Neural crest cell (in vitro differentiated cells): ENCODE results near the gene IGFBP1. TPM values are rescaled to one million over a fixed set of nuclear protein-coding genes. Genes with fewer than 3 reads are reported as not detected.
A peak's percentile ranks its signal among the peaks of the same experiment; 100 is the strongest.

Experiments used
- DNase-seq: peaks from one replicate; pipeline ENCODE4 v3.0.0; 2021; ENCODE audit warnings: low read depth, mixed read lengths, low spot score
- H3K27ac Mint-ChIP-seq: one replicate; pipeline ENCODE4 v1.8.0; 2021; ENCODE audit warnings: mild to moderate bottlenecking, mixed read lengths; ENCODE audit not compliant: unreplicated experiment
- H3K27me3 Mint-ChIP-seq: 2 replicates; pipeline ENCODE4 v1.8.0; 2021; ENCODE audit warnings: low read depth, mild to moderate bottlenecking, mixed read lengths
- H3K36me3 Mint-ChIP-seq: 2 replicates; pipeline ENCODE4 v1.8.0; 2021; ENCODE audit warnings: low read depth, mild to moderate bottlenecking, mixed read lengths
- H3K4me1 Mint-ChIP-seq: 2 replicates; pipeline ENCODE4 v1.8.0; 2021; ENCODE audit warnings: mixed read lengths
- H3K4me3 Mint-ChIP-seq: one replicate; pipeline ENCODE4 v1.8.0; 2021; ENCODE audit warnings: mild to moderate bottlenecking, mixed read lengths
- H3K9me3 Mint-ChIP-seq: 2 replicates; pipeline ENCODE4 v1.8.0; 2021; ENCODE audit warnings: mixed read lengths
- CTCF ChIP-seq: fragments of 200-600 bp; sonication (generic); conservative IDR thresholded peaks from 2 replicates; pipeline ENCODE4 v1.5.0; 2021; ENCODE audit warnings: antibody characterized with exemption, mild to moderate bottlenecking
- total RNA-seq: library from RNA; stranded (reverse); gene quantifications from 2 replicates; pipeline ENCODE4 v1.2.1, GENCODE V29; 2021

IGFBP1 gene
- total RNA-seq, 1 donor from 2014 or later = not detected

GRCh38 chr7:45923290-45923689, 35.0 kb downstream of the IGFBP1 start:
- peak; percentile 97 for TF ChIP-seq CTCF
- DNase-seq = peak; percentile 81
- H3K36me3 Mint-ChIP-seq = no peaks in the 10 kb centered on the region
- H3K9me3 Mint-ChIP-seq = peaks cover under 1% of the 10 kb centered on the region
- H3K27ac Mint-ChIP-seq = no peak overlapping the region
- peaks cover 46% of the 10 kb centered on the region for H3K27me3 Mint-ChIP-seq
- H3K4me1 Mint-ChIP-seq = peaks cover 44% of the 10 kb centered on the region
- H3K4me3 Mint-ChIP-seq = peak overlapping the region; percentile 92

DNA sequence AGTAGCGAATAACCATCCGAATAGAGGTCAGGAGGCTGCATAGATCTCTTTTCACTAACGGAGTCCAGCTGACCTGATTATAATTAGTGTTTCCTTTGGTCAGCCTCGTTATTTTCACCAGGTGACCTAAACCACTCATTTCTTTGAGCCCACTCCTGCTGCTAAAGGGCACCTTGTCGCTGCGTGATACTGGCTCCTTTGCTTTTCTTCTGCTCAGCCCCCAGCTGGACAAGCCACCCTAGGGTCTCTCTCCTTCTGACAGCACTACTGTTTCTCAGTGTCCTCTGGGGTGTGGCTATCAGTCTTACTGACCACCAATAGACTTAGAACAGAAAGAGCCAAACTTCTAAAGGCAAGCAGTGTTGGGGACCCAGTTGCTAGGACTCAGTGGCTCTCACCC, 35.5 kb downstream of the IGFBP1 start:
- peaks cover 3% of the 10 kb centered on the region for H3K36me3 Mint-ChIP-seq
- peaks cover 41% of the 10 kb centered on the region for H3K27me3 Mint-ChIP-seq
- no peak for TF ChIP-seq CTCF
- no peak overlapping the region for H3K4me3 Mint-ChIP-seq
- peaks cover 6% of the 10 kb centered on the region for H3K9me3 Mint-ChIP-seq
- no peak for DNase-seq
- H3K4me1 Mint-ChIP-seq = peaks cover 40% of the 10 kb centered on the region
- H3K27ac Mint-ChIP-seq = no peak overlapping the region

GRCh38 chr7:45924283-45924682, 36.0 kb downstream of the IGFBP1 start:
- H3K27me3 Mint-ChIP-seq = peaks cover 36% of the 10 kb centered on the region
- DNase-seq = no peak
- H3K4me3 Mint-ChIP-seq = no peak overlapping the region
- H3K27ac Mint-ChIP-seq = no peak overlapping the region
- peaks cover 10% of the 10 kb centered on the region for H3K9me3 Mint-ChIP-seq
- H3K4me1 Mint-ChIP-seq = peaks cover 36% of the 10 kb centered on the region
- peaks cover 3% of the 10 kb centered on the region for H3K36me3 Mint-ChIP-seq
- TF ChIP-seq CTCF = no peak

DNA sequence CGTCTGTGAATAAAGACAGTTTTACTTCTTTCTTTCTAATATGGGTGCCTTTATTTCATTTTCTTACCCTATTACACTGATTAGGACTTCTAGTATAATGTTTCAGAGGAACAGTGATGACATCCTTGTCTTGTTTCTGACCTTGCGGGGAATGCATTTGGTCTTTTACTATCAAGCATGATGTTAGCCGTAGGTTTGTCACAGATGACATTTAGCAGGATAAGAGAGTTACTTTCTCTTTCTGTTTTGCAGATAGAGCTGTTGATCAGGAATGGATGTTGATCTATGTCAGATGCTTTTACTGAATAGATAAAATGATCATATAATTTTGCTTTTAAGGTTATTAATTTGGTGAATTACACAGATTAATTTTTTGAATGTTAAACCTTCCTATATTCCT, 39.4 kb downstream of the IGFBP1 start:
- no peak for DNase-seq
- Mint-ChIP-seq H3K4me3 (no peak overlapping the region), H3K9me3 (peaks cover 10% of the 10 kb centered on the region), H3K4me1 (peaks cover 13% of the 10 kb centered on the region), H3K27me3 (peaks cover 10% of the 10 kb centered on the region), H3K36me3 (peaks cover 3% of the 10 kb centered on the region), H3K27ac (no peak overlapping the region)
- TF ChIP-seq CTCF = no peak

GRCh38 chr7:45930967-45931366, 42.7 kb downstream of the IGFBP1 start:
- Mint-ChIP-seq H3K36me3 (peaks cover 3% of the 10 kb centered on the region), H3K27me3 (no peaks in the 10 kb centered on the region), H3K27ac (no peak overlapping the region), H3K4me3 (no peak overlapping the region), H3K9me3 (peaks cover 13% of the 10 kb centered on the region), H3K4me1 (no peaks in the 10 kb centered on the region)
- DNase-seq = no peak
- TF ChIP-seq CTCF = no peak

DNA sequence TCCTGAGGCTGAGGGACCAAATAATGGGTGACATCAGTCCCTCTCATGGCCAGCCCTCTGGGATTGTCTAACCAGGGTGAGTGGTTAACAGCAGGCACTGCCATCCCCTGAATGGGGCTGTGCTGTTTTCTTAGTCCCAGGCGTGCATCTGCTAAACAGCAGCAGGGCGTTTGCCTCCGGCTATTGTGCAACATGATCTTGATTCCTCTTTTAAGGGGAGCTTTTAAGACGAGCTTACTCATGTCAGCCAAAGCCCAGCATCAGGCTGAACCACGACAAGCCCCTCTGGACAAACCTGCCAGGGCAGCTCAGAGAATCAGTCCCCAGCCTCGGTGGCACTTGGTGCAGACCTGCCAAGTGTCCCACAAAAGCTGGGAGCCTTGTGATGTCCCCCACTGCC, 49.0 kb downstream of the IGFBP1 start:
- TF ChIP-seq CTCF = no peak
- no peak for DNase-seq
- Mint-ChIP-seq H3K4me1 (no peaks in the 10 kb centered on the region), H3K9me3 (peaks cover 10% of the 10 kb centered on the region), H3K27me3 (no peaks in the 10 kb centered on the region), H3K27ac (no peak overlapping the region), H3K36me3 (peaks cover 3% of the 10 kb centered on the region), H3K4me3 (no peak overlapping the region)
